Gastroesophageal sphincter (tissue), 3 donors: ENCODE measurements around the gene STIMATE.

Experiments used
- POLR2A ChIP-seq, 2 donors: fragments of 450-650 bp; IDR thresholded peaks; one replicate each; pipeline ENCODE4 v1.6.1; 2017; ENCODE audit warnings: antibody characterized with exemption in 2 of 2, mild to moderate bottlenecking in 2 of 2, moderate library complexity in 1 of 2
- POLR2AphosphoS5 ChIP-seq: sonication (generic); formaldehyde crosslinking; IDR thresholded peaks from one replicate; pipeline ENCODE4 v1.6.1; 2017; ENCODE audit warnings: antibody characterized with exemption
- TF ChIP-seq, protein P1 (sequence below), 4 experiments: fragments of 200-600 bp in 2 of 4; fragments of 450-650 bp in 2 of 4; sonication (generic) in 1 of 4; IDR thresholded peaks; one replicate each; pipeline ENCODE4 v1.5.1; 2017 to 2019; ENCODE audit warnings: antibody characterized with exemption in 4 of 4, mild to moderate bottlenecking in 2 of 4, moderate library complexity in 2 of 4

DNA sequence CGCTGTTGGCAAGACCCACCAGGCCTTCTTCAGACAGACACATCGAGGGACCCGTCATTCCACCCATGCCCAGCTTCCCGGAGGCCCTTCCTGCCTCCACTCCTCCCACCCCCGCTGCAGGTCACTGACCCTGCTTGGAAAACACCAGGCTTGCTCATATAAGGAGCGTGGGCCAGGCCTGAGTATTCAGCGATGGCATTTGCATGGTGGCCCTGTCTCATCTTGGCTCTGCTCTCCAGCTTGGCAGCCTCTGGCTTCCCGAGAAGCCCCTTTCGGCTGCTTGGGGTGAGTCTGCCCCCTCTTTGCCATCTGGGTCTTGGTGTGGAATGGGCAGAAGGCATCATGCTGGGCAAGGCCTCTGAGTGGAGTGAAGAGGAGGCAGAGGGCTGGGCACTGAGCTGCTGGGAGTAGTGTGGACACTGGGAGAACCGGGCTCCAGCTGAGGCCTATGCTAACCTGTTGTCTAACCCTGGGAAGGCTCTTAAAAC is 102.7 kb downstream of the STIMATE start, which contains the start of gene ITIH3:
- TF ChIP-seq, protein P1, sequence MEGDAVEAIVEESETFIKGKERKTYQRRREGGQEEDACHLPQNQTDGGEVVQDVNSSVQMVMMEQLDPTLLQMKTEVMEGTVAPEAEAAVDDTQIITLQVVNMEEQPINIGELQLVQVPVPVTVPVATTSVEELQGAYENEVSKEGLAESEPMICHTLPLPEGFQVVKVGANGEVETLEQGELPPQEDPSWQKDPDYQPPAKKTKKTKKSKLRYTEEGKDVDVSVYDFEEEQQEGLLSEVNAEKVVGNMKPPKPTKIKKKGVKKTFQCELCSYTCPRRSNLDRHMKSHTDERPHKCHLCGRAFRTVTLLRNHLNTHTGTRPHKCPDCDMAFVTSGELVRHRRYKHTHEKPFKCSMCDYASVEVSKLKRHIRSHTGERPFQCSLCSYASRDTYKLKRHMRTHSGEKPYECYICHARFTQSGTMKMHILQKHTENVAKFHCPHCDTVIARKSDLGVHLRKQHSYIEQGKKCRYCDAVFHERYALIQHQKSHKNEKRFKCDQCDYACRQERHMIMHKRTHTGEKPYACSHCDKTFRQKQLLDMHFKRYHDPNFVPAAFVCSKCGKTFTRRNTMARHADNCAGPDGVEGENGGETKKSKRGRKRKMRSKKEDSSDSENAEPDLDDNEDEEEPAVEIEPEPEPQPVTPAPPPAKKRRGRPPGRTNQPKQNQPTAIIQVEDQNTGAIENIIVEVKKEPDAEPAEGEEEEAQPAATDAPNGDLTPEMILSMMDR (IDR thresholded peaks at IDR 0.05), result no peak
- no peak for TF ChIP-seq POLR2A (IDR thresholded peaks at IDR 0.05)
- no peak for TF ChIP-seq POLR2AphosphoS5
